Stimulated activated naive CD8-positive, alpha-beta T cell treated with anti-CD3 and anti-CD28 coated beads, Interleukin-15, Interleukin-2, amounts not matched to agents 100 ng/mL and 50 ng/mL, for 24 hours (primary cell): ENCODE data around the gene MAD1L1.
A peak's percentile ranks its signal among the peaks of the same experiment; 100 is the strongest.

Experiments
- H3K27ac Mint-ChIP-seq: one replicate; pipeline ENCODE4 v1.8.0; 2021; ENCODE audit warnings: mild to moderate bottlenecking, mixed read lengths
- H3K27me3 Mint-ChIP-seq: one replicate; pipeline ENCODE4 v1.8.0; 2021; ENCODE audit warnings: mixed read lengths
- H3K36me3 Mint-ChIP-seq: one replicate; pipeline ENCODE4 v1.8.0; 2021; ENCODE audit warnings: low read depth, mixed read lengths
- H3K4me1 Mint-ChIP-seq: one replicate; pipeline ENCODE4 v1.8.0; 2021; ENCODE audit warnings: low read depth, mixed read lengths
- H3K4me3 Mint-ChIP-seq: one replicate; pipeline ENCODE4 v1.8.0; 2021; ENCODE audit warnings: mild to moderate bottlenecking, mixed read lengths
- H3K9me3 Mint-ChIP-seq: one replicate; pipeline ENCODE4 v1.8.0; 2021; ENCODE audit warnings: mixed read lengths

Gene MAD1L1

DNA sequence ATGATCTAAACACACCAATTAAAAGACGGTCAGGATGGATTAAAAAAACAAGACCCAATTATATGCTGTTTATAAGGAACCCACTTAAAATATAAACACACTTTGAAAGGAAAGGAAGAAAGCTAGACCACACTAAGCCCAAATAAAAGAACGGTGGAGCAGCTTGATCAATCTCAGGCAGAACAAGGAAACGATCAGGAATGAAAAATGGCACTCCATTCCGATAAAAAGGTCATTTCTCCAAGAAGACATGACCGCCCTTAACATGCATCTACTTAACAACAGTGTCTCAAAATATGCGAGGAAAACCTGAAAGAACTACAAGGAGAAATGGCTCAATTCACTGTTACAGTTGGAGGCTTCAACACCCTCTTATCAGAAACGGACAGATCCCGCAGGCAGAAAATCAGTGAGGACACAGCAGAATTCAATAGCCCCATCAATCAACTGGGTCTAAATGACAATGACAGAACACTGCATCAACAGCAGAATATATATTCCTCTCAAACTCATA, 210.0 kb downstream of the MAD1L1 start:
- Mint-ChIP-seq H3K27ac (no peak overlapping the region), H3K9me3 (peaks cover 28% of the 10 kb centered on the region), H3K36me3 (peaks cover 35% of the 10 kb centered on the region), H3K4me3 (no peak overlapping the region), H3K27me3 (no peaks in the 10 kb centered on the region), H3K4me1 (peaks cover 36% of the 10 kb centered on the region)

DNA sequence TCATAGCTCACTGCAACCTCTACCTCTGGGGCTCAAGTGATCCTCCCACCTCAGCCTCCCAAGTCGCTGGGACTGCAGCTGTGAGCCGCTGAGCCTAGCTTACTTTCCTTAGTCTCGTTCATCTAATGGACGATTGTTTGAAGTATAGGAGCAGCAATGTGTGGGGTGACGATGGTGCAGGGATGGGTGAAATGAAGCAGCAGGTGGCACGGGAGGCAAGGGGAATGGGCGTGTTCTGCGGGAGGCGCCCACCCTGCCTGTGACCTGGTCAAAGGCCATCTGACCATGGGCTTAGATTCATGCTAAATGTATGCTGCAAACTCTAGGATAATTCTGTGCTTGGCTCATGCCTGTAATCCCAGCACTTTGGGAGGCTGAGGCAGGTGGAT, 210.7 kb downstream of the MAD1L1 start:
- Mint-ChIP-seq H3K36me3 (peaks cover 27% of the 10 kb centered on the region), H3K4me1 (peaks cover 36% of the 10 kb centered on the region), H3K4me3 (no peak overlapping the region), H3K27ac (no peak overlapping the region), H3K9me3 (peaks cover 24% of the 10 kb centered on the region), H3K27me3 (no peaks in the 10 kb centered on the region)

DNA sequence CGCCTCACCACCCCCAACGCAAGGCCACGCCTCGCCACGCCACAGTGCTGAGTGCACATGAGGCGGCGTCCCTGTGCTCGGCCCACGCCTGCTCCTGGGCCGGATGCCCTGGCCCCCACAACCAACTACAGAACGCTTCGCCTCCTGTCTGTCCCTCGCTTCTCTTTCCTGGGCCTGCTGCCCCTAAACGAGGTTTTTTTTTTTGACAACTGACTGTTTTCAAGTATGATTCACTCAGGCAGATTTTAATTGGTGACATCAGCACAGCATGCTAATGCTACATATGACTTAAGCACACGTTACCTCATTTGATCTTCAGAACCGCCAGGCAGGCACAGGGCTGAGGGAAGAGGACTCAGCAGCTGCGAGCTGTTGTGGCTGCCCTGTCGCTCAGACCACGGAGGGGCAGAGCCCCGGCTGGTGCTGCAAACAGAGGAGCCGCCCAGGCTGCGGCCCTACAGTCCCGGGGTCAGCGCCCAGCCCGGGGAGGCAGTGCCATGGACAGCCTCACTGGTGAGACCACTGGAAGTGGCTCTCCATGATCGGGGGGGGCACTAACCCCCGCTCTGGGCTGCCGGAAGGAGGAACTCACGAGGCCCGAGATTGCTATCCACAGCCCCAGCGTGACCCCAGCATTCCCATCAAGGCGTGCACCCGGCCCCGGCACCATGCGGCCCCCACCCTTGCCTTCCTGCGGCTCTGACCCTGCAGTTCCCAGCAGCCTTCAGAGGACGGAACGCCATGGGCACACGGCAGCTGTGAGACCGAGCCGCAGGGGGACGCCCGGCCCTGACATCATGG, 212.8 kb downstream of the MAD1L1 start:
- H3K36me3 Mint-ChIP-seq, result peaks cover 11% of the 10 kb centered on the region
- H3K9me3 Mint-ChIP-seq, result peaks cover 10% of the 10 kb centered on the region
- H3K4me3 Mint-ChIP-seq, result peak overlapping the region; percentile 58
- H3K27ac Mint-ChIP-seq, result peak overlapping the region; percentile 79
- no peaks in the 10 kb centered on the region for H3K27me3 Mint-ChIP-seq
- H3K4me1 Mint-ChIP-seq, result peaks cover 36% of the 10 kb centered on the region

DNA sequence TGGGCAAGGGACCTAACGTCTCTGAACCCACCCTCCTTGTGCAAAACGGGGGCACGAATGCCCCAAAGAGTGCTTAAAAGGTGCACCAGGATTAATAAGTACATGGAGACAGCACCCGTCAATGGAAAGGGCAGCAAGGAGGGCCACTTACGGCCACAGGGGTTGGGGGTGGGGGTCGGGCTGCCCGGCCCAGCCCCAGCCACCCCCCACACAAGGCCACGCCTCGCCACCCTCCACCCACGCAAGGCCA, 213.4 kb downstream of the MAD1L1 start:
- Mint-ChIP-seq H3K4me1 (peaks cover 36% of the 10 kb centered on the region), H3K27ac (peak overlapping the region; percentile 79), H3K36me3 (peaks cover 5% of the 10 kb centered on the region), H3K4me3 (no peak overlapping the region), H3K9me3 (peaks cover 5% of the 10 kb centered on the region), H3K27me3 (no peaks in the 10 kb centered on the region)

DNA sequence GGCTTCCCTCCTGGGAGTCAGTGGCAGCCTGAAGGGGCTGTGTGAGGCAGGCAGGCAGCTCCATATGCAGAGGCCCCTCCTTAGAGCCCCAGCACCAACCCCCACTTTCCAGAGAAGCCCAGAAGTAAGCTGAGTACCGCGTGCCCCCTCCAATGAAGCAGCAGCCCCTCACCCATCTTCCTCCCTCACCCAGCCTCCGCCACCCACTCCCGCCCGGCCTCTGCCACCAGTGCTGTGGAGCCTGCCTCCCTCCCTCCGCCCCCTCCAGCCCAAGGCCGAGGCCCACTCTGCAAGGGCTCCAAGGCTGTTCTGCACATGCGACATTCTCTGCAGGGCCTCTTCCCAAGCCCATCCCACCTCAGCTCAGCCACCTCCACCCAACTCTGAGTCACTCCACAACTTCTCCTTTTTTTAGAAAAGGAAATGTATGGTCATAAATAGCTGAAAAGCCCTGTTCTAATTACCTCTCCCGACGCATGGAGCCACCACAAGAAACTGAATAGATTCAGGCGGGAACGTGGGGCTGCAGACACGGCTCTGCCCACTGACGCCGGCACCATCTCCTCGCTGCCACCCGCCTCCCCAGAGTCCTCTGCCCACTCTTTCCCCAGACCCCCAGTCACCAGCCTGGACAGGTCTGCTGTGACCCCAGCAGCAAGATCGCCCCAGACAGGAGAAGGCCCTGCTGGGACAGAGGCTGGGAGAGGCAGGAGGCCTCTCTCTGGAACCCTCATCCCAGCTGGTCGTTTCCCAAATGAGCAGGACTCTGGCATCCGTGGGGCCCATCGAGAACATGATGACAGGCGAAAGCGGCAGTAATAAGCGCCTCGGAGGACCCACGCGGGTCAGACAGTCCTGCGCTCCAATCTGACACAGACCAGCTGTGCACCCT, 213.9 kb downstream of the MAD1L1 start:
- Mint-ChIP-seq H3K27ac (peak overlapping the region; percentile 38), H3K36me3 (no peaks in the 10 kb centered on the region), H3K4me1 (peaks cover 31% of the 10 kb centered on the region), H3K9me3 (no peaks in the 10 kb centered on the region), H3K27me3 (no peaks in the 10 kb centered on the region), H3K4me3 (peak overlapping the region; percentile 40)

DNA sequence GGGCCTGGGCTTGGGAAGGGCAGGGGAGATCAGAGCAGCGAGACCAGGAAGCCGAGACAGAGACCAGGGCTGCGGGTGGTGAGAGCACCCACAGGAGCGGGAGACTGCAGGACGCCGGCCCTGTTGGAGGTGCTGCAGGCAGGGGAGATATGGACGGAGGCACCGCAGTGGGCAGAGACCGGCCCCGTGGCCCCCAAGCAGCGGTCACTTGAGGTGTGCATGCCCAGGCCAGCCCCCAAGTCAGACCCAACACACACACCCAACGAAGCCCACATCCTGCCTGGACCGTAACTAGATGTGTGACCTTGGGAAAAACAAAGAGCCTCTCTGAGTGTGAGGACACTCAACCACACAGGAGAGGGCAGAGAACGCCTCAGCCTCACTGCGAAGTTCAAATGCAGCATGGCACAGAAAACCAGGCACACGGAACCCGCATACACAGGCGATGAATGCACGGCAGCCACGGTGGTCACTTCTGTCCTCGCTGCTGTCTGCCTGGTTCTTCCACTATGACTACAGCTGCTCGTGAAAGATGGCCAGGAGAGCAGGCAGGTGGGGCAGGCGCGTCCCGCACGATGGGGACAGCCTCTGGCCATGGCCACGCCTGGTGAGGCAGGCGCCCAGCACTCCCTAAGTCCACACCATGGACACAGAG, 214.7 kb downstream of the MAD1L1 start:
- Mint-ChIP-seq H3K4me1 (peaks cover 31% of the 10 kb centered on the region), H3K36me3 (peaks cover 3% of the 10 kb centered on the region), H3K9me3 (no peaks in the 10 kb centered on the region), H3K4me3 (no peak overlapping the region), H3K27ac (no peak overlapping the region), H3K27me3 (no peaks in the 10 kb centered on the region)

DNA sequence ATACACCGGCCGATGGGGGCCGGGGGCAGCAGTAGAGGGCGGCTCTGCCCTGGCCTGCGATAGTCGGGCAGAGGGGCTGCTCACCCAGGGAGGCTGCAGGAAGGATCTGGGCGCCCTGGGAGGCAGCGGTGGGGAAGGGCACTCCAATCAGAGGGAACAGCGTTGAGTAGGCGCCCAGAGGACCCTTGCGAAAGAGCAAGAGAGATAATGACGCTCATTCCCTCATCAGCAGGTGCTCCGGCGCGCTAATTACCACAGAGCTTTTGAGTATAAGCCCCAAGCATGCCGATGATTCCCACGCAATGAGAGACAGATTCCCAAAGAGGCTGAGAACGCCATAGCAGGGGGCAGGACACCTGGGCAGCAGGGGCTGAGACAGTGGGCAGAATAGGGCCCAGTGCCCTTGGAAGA, 215.3 kb downstream of the MAD1L1 start:
- H3K4me3 Mint-ChIP-seq, result no peak overlapping the region
- H3K9me3 Mint-ChIP-seq, result no peaks in the 10 kb centered on the region
- H3K4me1 Mint-ChIP-seq, result peaks cover 26% of the 10 kb centered on the region
- H3K36me3 Mint-ChIP-seq, result peaks cover 7% of the 10 kb centered on the region
- H3K27ac Mint-ChIP-seq, result no peak overlapping the region
- no peaks in the 10 kb centered on the region for H3K27me3 Mint-ChIP-seq

DNA sequence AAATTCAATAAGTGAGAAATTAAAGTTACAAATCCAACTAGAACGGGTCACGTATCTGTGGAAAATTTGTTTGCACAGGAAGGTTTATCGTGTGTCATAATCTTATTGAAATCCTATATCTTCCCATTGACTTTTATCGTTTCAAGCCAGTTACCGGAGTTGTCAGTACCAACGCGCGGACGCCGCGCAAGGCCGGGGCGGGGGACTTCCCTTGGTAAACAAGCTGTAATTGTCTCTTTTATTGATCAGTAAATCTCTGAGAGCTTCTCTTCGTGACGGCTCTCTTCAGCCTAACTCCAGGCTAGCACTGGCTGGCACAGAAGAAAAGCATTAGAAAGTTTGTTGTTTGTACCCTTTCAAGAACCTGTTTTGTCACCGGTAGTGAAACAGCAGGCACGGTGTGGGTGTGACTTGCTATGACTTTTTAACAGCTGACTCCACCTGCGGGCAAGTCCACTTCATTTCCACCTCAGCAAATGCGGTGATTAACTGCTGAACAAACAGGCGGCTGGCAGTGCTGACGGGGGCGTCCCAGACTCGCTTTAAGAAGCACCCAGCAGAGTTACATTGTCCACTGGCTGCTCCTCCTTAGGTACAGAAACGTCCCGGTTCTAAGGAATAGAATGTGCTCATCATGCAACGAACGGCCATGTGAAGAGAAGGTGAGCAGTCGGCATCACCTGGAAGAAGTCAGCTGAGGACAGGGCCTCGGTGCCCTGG, 215.8 kb downstream of the MAD1L1 start:
- Mint-ChIP-seq H3K27ac (no peak overlapping the region), H3K9me3 (no peaks in the 10 kb centered on the region), H3K27me3 (no peaks in the 10 kb centered on the region), H3K4me1 (peaks cover 26% of the 10 kb centered on the region), H3K36me3 (peaks cover 11% of the 10 kb centered on the region), H3K4me3 (no peak overlapping the region)

DNA sequence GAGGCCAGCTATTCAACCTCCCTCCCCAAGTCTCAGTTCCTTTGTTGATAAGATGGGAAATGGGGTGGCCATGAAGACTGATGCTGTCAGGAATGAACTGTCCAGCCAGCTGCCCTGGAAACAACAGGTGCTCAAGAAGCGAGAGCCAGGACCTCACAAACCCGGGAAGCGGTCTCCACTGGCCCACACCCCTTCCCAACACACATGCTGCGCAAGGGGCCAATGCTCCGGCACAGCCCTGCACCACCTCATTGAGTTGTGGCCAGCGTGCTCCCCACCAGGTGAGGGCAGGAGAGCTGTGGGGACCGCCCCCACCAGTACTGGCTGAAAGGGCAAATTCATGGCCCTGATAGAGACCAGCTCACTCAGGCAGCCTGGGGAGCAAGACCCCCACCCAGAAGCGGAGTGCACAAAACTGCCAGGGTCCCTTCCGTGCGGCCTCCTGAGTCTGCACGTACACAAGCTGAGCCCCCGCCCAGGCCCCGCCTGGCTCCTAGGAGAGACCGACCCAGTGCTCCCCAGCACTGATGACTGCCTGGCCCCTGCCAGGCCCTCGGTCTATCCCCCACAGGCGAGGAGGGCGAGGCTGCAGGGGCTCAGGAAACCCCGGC, 216.6 kb downstream of the MAD1L1 start:
- no peaks in the 10 kb centered on the region for H3K9me3 Mint-ChIP-seq
- H3K36me3 Mint-ChIP-seq, result peaks cover 11% of the 10 kb centered on the region
- no peaks in the 10 kb centered on the region for H3K27me3 Mint-ChIP-seq
- H3K4me1 Mint-ChIP-seq, result peaks cover 25% of the 10 kb centered on the region
- no peak overlapping the region for H3K4me3 Mint-ChIP-seq
- no peak overlapping the region for H3K27ac Mint-ChIP-seq

DNA sequence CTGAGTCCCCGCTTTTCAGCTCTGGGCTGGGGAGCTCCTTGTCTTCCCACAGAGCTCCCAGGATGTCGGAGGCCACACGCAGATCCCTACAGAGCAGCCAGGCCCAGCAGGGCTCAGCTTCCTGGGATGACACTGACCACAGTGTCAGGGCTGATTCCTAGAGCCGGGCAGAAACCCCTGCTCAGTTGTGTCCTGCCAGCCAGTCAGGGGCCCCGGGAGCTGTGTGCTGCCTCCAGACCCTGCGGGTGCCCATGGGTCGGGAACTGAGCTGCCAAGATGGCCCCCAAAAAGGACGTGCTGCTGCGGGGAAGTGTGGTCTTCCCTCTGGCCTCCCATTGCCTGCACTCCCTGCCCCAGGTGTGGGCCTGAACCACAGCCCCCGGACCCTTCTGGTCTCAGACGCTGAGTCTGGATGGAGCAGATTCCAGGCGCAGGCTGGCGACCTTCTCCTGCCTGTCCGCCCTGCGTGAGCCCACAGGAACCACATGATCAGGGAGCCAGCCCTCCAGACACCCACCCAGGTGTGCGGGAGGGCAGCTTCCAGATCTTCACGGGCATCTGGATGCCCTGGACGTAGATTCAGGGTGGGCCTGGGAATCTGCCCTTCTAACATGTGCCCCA, 217.4 kb downstream of the MAD1L1 start:
- H3K9me3 Mint-ChIP-seq, result no peaks in the 10 kb centered on the region
- no peaks in the 10 kb centered on the region for H3K27me3 Mint-ChIP-seq

DNA sequence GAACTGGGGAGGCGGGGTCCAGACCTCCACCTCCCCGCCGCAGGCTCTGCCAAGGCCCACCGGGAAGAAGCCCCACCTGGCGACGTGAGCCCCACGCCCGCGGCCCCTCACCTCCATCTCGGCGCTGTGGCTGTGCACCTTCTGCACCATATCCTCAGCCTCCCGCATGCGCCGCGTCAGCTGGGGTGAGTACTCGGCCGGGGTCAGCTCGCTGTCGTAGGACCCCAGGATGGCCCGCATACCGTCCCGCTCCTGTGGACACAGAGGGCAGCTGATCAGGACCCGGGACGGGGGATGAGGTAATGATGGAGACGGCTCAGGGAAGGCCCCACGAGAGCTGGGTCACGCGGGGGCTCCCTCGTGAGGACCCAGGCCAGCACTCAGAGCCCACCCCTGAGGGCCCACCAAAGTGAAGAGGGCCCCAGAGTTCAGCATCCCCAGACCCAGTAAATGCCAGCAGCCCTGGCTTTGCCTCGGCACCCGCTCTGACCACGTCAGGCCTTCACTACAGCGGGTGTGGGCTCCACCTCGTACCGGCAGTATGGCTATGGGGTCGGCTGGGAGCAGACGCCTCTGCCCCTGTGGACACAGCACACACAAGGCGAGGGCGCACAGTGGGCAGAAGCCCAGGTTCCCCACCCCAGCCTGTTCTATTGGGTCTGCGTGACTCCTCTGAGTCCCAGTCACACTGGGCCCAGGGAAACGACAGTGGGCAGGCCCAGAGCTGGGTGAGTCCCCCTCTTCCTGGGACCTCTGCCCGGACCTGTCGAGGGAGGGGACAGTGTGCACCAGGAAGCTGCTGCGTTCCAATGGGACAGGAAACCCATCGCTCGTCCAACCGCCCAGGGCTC, 218.1 kb downstream of the MAD1L1 start:
- no peak overlapping the region for H3K27ac Mint-ChIP-seq
- H3K36me3 Mint-ChIP-seq, result peaks cover 11% of the 10 kb centered on the region
- H3K4me1 Mint-ChIP-seq, result peaks cover 10% of the 10 kb centered on the region
- H3K4me3 Mint-ChIP-seq, result no peak overlapping the region
- no peaks in the 10 kb centered on the region for H3K9me3 Mint-ChIP-seq
- no peaks in the 10 kb centered on the region for H3K27me3 Mint-ChIP-seq

More for the DNA sequence above, 217.4 kb downstream of the MAD1L1 start:
- Mint-ChIP-seq H3K27ac (no peak overlapping the region), H3K4me3 (no peak overlapping the region), H3K4me1 (peaks cover 17% of the 10 kb centered on the region), H3K36me3 (peaks cover 11% of the 10 kb centered on the region)

DNA sequence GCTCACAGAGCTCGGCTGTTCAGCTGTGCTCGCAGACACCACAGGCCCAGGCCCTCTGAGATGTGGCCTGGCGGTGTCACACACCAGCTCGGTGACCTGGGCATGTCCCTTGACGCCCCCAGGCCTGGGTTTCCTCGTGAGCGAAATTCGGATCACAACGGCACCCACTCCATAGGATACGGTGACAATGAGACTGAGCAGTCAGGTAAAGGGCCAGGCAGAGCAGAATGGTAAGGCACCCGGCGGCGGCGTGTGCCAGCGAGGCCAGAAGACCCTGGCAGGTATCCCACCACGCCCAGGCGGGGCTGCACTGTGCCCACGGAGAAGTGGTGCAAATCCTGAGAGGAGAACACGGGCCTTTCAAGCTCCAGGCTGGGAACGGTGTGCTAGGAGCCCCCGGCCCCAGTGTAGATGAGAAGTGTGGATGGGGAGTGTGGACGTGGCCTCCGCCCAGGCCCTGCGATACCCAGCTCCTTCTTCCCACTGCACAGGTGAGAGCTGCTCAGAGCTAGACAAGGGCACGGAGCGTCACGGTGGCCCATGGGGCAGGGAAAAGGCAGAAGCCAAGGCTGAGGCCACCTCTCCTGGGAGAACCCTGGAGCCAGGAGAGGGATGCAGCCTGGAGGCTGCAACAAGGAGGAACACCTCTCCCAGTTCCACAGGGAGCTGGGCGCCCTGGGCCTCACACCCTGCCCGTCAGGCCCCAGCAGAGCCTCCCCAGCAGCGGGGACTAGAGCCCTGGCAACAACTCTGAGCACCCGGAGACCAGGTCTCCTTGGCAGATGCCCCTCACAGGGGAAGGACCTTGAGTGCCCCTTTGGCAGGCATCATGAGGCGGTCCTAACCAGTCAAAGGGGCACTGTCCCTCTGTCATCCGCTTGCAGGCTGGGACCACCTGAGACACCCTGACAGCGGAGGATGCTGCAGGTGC, 219.1 kb downstream of the MAD1L1 start:
- H3K36me3 Mint-ChIP-seq, result peaks cover 11% of the 10 kb centered on the region
- H3K27ac Mint-ChIP-seq, result no peak overlapping the region
- H3K9me3 Mint-ChIP-seq, result no peaks in the 10 kb centered on the region
- H3K4me3 Mint-ChIP-seq, result no peak overlapping the region
- H3K4me1 Mint-ChIP-seq, result peaks cover under 1% of the 10 kb centered on the region
- no peaks in the 10 kb centered on the region for H3K27me3 Mint-ChIP-seq
